Colonic mucosa (tissue), 4 donors: ENCODE results near the gene DEK. TPM values are rescaled to one million over a fixed set of nuclear protein-coding genes. Genes with fewer than 3 reads are reported as not detected.

ENCODE experiments used
- DNase-seq: peaks from one replicate; pipeline ENCODE4 v3.0.0-alpha.2; 2020
- H3K27ac ChIP-seq: fragments of 200-600 bp; one replicate; pipeline ENCODE4 v1.8.0; 2021
- H3K27me3 ChIP-seq: fragments of 200-600 bp; one replicate; pipeline ENCODE4 v1.8.0; 2021
- H3K36me3 ChIP-seq: fragments of 200-600 bp; one replicate; pipeline ENCODE4 v1.8.0; 2021
- H3K4me1 ChIP-seq: fragments of 200-600 bp; one replicate; pipeline ENCODE4 v1.8.0; 2021; ENCODE audit warnings: mild to moderate bottlenecking
- H3K4me3 ChIP-seq: fragments of 200-600 bp; one replicate; pipeline ENCODE4 v1.8.0; 2021
- H3K9ac ChIP-seq, 2 donors: one replicate each; pipeline ENCODE4 v1.7.0; 2013; ENCODE audit warnings: control low read depth in 2 of 2, low read depth in 2 of 2, low read length in 2 of 2
- H3K9me3 ChIP-seq: fragments of 200-600 bp; one replicate; pipeline ENCODE4 v1.8.0; 2021
- intact Hi-C: fragments of 100-400 bp; cut with DNase I; formaldehyde crosslinking; loops from one replicate; pipeline ENCODE4 v1.14.1; 2022
- total RNA-seq, 2 donors: library from RNA; stranded (reverse); fragmentation: NEBNext Ultra II Directional in 1 of 2; extraction: Animal tissue kit (Norgen Biotek cat#: 25700) in 1 of 2; gene quantifications; one replicate each; pipeline ENCODE4 v1.2.1, GENCODE V29; 2021
- TF ChIP-seq, protein P1 (sequence below): fragments of 200-600 bp; IDR thresholded peaks from one replicate; pipeline ENCODE4 v1.8.0; 2022; ENCODE audit warnings: antibody characterized with exemption, mild to moderate bottlenecking
- donor health status: healthy.
- donor health status: DM: no; HTN: no; CAD: no.
- donor health status: DM: no; HTN: no; CAD: no.

The DEK gene
- total RNA-seq, 2 donors from 2014 or later = 113 to 145 TPM

DNA sequence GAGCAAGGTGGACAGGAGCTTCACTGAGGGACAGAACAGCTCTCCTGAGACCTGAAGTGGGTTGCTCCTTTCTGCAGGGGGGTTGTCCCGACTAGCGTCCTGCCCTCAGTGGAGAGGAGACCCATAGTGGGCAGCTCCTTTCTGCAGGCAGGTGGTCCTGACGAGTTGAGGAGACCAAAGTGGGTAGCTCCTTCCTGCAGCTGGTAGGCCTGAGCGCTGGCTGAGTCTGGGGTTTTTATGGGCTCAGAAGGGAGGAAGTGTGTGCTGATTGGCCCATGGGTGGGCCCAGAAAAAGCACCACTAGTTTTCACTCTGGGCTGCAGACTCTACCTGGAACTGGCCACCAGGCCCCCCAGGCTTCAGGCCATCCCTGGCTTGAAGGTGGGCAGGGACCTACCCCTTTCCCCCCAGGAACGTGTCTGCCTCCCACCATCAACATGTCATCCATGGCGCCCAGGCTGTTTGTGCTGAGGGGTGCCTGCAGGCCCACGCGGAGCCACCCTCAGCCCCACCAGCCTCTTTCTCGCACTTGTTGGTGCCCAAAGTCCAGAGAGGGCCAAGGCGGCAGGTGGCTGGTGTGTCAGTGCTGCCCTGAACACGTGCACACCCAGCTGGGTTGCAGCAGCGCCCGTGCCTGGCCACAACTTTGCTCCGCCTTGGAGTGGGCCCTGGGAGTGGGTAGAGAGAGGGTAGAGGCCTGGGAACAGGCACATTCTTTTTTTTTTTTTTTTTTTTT is 1.6 kb upstream of the DEK start:
- peaks cover 3% of the 10 kb centered on the region for H3K4me1 ChIP-seq
- H3K9me3 ChIP-seq = no peaks in the 10 kb centered on the region
- no peak for DNase-seq
- no peak overlapping the region for H3K4me3 ChIP-seq
- no peaks in the 10 kb centered on the region for H3K27me3 ChIP-seq
- intact Hi-C loops = no loop called here
- TF ChIP-seq, protein P1, sequence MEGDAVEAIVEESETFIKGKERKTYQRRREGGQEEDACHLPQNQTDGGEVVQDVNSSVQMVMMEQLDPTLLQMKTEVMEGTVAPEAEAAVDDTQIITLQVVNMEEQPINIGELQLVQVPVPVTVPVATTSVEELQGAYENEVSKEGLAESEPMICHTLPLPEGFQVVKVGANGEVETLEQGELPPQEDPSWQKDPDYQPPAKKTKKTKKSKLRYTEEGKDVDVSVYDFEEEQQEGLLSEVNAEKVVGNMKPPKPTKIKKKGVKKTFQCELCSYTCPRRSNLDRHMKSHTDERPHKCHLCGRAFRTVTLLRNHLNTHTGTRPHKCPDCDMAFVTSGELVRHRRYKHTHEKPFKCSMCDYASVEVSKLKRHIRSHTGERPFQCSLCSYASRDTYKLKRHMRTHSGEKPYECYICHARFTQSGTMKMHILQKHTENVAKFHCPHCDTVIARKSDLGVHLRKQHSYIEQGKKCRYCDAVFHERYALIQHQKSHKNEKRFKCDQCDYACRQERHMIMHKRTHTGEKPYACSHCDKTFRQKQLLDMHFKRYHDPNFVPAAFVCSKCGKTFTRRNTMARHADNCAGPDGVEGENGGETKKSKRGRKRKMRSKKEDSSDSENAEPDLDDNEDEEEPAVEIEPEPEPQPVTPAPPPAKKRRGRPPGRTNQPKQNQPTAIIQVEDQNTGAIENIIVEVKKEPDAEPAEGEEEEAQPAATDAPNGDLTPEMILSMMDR = no peak
- H3K36me3 ChIP-seq = no peaks in the 10 kb centered on the region
- H3K9ac ChIP-seq = no peak overlapping the region
- H3K27ac ChIP-seq = no peak overlapping the region

GRCh38 chr6:18264923-18265377 is 620 bp upstream of the DEK start:
- intact Hi-C loops = no loop called here
- peak overlapping the region; percentile 51 to 91 for H3K9ac ChIP-seq
- H3K4me3 ChIP-seq = peak overlapping the region; percentile 86
- DNase-seq = no peak
- no peaks in the 10 kb centered on the region for H3K9me3 ChIP-seq
- peak overlapping the region; percentile 93 for H3K27ac ChIP-seq
- no peaks in the 10 kb centered on the region for H3K36me3 ChIP-seq
- H3K27me3 ChIP-seq = no peaks in the 10 kb centered on the region
- peaks cover 4% of the 10 kb centered on the region for H3K4me1 ChIP-seq
- TF ChIP-seq, protein P1 = no peak

DNA sequence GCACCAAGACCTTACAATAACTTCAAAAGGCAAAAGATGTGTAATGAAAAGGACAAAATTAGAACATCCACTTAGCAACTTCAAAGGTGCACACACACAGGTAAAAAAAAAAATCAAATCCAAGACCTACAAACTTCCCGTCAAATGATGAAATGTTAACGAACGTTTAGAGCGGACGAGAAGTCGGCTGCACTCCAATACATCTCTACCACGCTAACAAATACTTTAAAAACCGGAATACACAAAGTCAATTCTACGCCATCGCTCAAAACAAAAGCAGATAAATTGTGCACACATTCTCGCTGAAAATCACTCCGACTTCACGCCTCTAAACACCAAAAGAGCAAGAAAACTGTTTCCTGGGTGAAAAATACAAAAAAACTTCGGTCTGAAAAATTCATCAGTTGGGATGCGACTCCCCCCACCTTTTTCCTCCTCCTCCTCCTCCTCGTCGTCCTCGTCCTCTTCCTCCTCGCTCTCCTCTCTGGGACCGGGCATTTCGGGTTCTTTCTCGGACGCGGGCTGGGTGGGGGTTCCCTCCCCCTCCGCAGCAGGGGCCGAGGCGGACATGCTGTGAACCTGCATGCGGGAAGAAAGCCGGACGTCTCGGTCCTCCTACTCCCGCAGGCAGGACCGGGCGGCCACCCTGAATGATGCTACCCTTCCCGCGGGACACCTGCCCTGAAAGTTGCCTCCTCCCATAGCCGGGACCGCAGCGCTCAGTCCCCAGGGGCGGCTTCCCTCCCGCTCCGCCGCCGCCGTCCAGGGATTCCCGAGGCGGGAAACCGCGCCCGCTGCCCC is 712 bp downstream of the DEK start:
- TF ChIP-seq, protein P1 = no peak
- Histone ChIP-seq H3K27me3 (no peaks in the 10 kb centered on the region), H3K27ac (peak overlapping the region; percentile 93), H3K9ac (peak overlapping the region; percentile 76 to 79), H3K9me3 (no peaks in the 10 kb centered on the region), H3K4me1 (peaks cover 4% of the 10 kb centered on the region), H3K36me3 (no peaks in the 10 kb centered on the region), H3K4me3 (peak overlapping the region; percentile 86)
- intact Hi-C loops = no loop called here
- DNase-seq = peak; percentile 51

DNA sequence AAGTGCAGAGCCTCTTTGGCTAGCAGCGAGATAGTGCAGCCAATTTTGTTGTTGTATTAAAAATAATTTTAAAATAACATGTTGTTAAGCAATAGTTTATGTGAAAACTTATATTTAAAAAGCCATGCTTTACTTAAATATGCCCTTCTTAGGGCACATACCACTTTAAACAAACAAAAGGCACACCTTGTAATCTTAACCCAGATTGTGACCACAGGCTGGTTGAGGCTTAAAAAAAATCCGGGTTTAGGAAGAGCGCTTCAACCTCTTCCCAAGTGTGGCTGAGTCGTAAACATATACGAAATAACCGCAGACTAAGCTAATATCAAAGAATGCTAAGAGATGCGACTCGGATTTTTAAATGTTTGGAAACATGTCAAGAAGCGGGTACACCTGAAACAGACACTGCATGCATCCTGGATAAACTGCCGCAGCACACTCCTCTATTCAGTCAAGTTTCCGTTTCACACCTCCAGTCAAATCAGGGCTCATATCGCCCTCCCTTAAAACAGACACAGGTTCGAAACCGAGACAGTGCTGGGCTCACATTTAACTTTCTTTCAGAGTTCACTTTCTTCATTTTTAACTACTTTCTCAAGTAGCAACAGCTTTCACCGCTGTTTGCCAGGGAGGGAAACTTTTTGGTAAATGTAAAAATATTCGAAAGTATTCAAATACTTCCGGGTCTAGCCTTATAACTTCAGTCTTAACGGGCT is 1.5 kb downstream of the DEK start:
- peak overlapping the region; percentile 86 for H3K4me3 ChIP-seq
- no peaks in the 10 kb centered on the region for H3K36me3 ChIP-seq
- no peaks in the 10 kb centered on the region for H3K27me3 ChIP-seq
- no peaks in the 10 kb centered on the region for H3K9me3 ChIP-seq
- intact Hi-C loops = no loop called here
- peak overlapping the region; percentile 46 to 76 for H3K9ac ChIP-seq
- peaks cover 4% of the 10 kb centered on the region for H3K4me1 ChIP-seq
- peak; percentile 42 for DNase-seq
- TF ChIP-seq, protein P1 = no peak
- peak overlapping the region; percentile 93 for H3K27ac ChIP-seq

DNA sequence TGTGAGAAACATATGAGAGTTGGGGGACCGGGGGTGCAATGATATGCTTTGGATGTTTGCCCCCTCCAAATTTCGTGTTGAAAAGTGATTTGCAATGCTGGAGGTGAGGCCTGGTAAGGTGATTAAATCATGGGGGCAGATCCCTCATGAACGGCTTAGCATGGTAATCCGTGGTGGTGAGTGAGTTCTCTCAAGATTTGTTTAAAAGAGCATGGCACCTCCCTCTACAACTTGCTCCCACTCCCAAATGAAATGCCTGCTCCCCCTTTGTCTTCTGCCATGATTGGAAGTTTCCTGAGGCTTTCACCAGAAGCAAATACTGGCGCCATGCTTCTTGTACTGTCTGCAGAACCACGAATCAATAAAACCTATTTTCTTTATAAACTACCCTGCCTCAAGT is 2.5 kb downstream of the DEK start:
- TF ChIP-seq, protein P1 = no peak
- intact Hi-C loops = no loop called here

More for the DNA sequence above, 2.5 kb downstream of the DEK start:
- H3K4me1 ChIP-seq = peaks cover 4% of the 10 kb centered on the region
- H3K9ac ChIP-seq = no peak overlapping the region
- H3K27me3 ChIP-seq = no peaks in the 10 kb centered on the region
- no peaks in the 10 kb centered on the region for H3K9me3 ChIP-seq
- no peak overlapping the region for H3K27ac ChIP-seq
- no peak for DNase-seq
- H3K36me3 ChIP-seq = no peaks in the 10 kb centered on the region
- no peak overlapping the region for H3K4me3 ChIP-seq
